ENCODE data around the gene TCF4. TPM values are rescaled to one million over a fixed set of nuclear protein-coding genes. Genes with fewer than 3 reads are reported as not detected.

Gene TCF4
- total and polyA plus RNA-seq, 2 of the 13 experiments (the other 11 are each of a cell fraction or from before 2014, with no cell fraction given), result not detected

GRCh38 chr18:55513161-55513560 is 74.8 kb downstream of the TCF4 start:
- no peak for FAIRE-seq
- Histone ChIP-seq H4K20me1 (ENCODE audit: insufficient read depth, low read length) (no peaks in the 10 kb centered on the region), H2AFZ (ENCODE audit: low read length) (no peak overlapping the region), H3K9ac (ENCODE audit: insufficient read depth, low read depth, low read length) (no peak overlapping the region), H3K27me3 (ENCODE audit: control insufficient read depth in 1 of 2, insufficient read depth in 2 of 2, low read length in 2 of 2) (no peaks in the 10 kb centered on the region), H3K27ac (ENCODE audit: extremely low read length, insufficient read depth, low read length) (no peak overlapping the region), H3K36me3 (replicated peaks in 1 of 2; ENCODE audit: control insufficient read depth in 1 of 2, insufficient read depth in 2 of 2, low read length in 2 of 2) (no peaks in the 10 kb centered on the region), H3K4me2 (ENCODE audit: low read depth, low read length) (no peak overlapping the region), H3K4me1 (ENCODE audit: insufficient read depth, low read length) (no peaks in the 10 kb centered on the region), H3K79me2 (ENCODE audit: insufficient read depth, low read length) (no peaks in the 10 kb centered on the region), H3K9me3 (ENCODE audit: low read length) (0 out of 2 replicates have a peak, but pooled peaks cover 3% of the 10 kb centered on the region), H3K4me3 (replicated peaks in 1 of 3; ENCODE audit: insufficient read depth in 1 of 3, low read depth in 2 of 3, low read length in 3 of 3) (no peak overlapping the region)
- TF ChIP-seq HMGA1 (CRISPR knock-in tag; conservative IDR thresholded peaks at IDR 0.05) (no peak), FOXP1 (IDR thresholded peaks at IDR 0.05) (no peak), FOXP1 (CRISPR knock-in tag; IDR thresholded peaks at IDR 0.05) (no peak), ZNF224 (CRISPR knock-in tag; IDR thresholded peaks at IDR 0.05) (no peak), ZNF567 (CRISPR knock-in tag; IDR thresholded peaks at IDR 0.05; ENCODE audit: borderline replicate concordance) (no peak), KLF16 (CRISPR knock-in tag; IDR thresholded peaks at IDR 0.05) (no peak), SMC3 (IDR thresholded peaks at IDR 0.05; ENCODE audit: low read length) (no peak), PAF1 (CRISPR knock-in tag; IDR thresholded peaks at IDR 0.05) (no peak), MIER2 (CRISPR knock-in tag; IDR thresholded peaks at IDR 0.05) (no peak), DMAP1 (CRISPR knock-in tag; IDR thresholded peaks at IDR 0.05) (no peak), CREM (IDR thresholded peaks at IDR 0.05) (no peak), CREM (CRISPR knock-in tag; IDR thresholded peaks at IDR 0.05) (no peak), HDAC6 (IDR thresholded peaks at IDR 0.05; ENCODE audit: low read depth, low read length) (no peak), ZNF337 (CRISPR knock-in tag; IDR thresholded peaks at IDR 0.05; ENCODE audit: borderline replicate concordance, low read depth) (no peak), MYNN (CRISPR knock-in tag; IDR thresholded peaks at IDR 0.05; ENCODE audit: low read depth) (no peak)
- in situ Hi-C loops (cut with HindIII; ENCODE audit: extremely low pct_ligation_motif_present, low pct_unique_long_range_greater_than_20kb), result no loop called here
- DNase-seq (ENCODE audit: low spot score), result no peak
- ChIA-PET POLR2A (no interaction called here), CTCF (ENCODE audit: low intra/inter-chr PET ratio, low total read pairs) (no interaction called here)
- intact Hi-C loops (cut with micrococcal nuclease; ENCODE audit: unreplicated experiment), result loop anchor here (5.0 kb wide), 1 partner anchor 1259 kb away; no protein-coding TSS in a partner anchor
- ATAC-seq, result no peak
- no TSS peak for BruUV-seq (replicated peaks)

Measured in HepG2 (cell line).